Glomerular endothelial cell (primary cell): ENCODE results near the gene IL12RB1. TPM values are rescaled to one million over a fixed set of nuclear protein-coding genes. Genes with fewer than 3 reads are reported as not detected.

Experiments used
- DNase-seq: peaks from one replicate; pipeline ENCODE4 v3.0.0-alpha.2; 2011; ENCODE audit warnings: low read depth, low spot score; ENCODE audit errors: extremely low read depth
- total RNA-seq: library from RNA; depleted of rRNA; stranded (reverse); fragments of >200 nt; gene quantifications from 2 replicates; pipeline ENCODE4 v1.2.3, GENCODE V29; 2015

Gene IL12RB1
- 0.12 and 0.19 TPM in 2 replicates for total RNA-seq

DNA sequence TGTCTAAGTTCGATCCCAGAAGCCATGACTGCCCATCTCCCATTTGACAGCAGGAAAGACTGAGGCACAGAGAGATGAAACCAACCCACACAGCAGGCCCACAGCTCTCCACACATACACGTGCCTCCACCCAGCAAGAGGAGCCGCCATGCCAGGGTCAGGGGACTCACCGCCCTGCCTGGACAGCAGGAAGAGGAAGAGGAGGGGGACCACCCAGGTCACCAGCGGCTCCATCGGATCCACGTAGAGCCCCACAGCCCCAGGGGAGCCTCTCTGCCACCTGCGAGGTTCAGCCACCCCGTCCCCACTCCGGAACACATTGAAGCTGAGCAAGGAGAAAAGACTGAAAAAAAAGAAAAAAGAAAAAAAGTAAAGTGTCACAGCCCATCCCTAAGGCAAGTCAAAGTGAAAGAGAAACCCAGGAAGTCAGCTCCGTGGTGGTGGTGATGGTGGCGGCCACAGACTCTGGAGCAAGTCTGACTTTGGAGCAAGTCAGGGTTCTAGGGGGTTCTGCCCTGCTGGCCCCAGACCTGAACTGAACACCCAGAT is at the start of gene IL12RB1:
IL12RB1 (minus strand) TSS at position 345 of the 549 bp plus-strand sequence; CDS start at position 234, 111 bp downstream.
- no peak for DNase-seq

DNA sequence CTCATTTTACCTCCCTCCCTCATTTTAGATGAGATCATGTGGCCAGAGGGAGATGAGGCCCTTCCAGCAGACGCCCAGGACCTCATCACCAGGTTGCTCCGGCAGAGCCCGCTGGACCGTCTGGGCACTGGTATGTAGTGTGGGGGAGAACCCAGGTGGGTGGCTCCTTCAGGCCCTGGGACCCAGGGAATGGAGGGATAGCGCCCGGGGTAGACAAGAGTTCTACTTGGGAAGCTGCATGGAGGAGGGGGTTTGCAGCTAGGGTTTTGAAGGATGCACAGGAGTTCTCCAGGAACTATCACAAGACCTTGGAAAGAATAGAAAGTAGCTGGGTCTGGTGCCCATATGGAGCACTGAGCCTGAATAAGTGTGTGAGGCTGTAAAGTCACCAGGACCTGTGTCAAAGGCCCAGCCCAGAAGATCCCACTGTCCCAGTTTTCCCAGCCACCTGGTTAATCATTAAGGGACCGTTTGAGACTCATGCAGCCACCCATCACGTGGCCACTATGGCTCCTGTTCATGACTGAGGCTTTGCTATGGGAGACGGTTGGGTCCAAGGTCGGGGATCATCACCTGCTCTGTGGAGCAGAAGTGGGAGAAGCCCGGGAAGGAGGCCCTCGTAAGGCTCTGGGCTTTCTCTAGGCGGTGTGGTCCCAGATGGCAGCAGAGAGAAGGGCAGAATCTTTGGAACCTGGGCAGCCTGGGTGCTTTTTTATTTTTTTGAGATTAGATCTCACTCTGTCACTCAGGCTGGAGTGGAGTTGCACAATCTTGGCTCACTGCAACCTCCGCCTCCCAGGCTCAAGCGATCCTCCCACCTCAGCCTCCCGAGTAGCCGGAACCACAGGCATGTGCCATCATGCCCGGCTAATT is 49.2 kb upstream of the IL12RB1 start:
- no peak for DNase-seq

DNA sequence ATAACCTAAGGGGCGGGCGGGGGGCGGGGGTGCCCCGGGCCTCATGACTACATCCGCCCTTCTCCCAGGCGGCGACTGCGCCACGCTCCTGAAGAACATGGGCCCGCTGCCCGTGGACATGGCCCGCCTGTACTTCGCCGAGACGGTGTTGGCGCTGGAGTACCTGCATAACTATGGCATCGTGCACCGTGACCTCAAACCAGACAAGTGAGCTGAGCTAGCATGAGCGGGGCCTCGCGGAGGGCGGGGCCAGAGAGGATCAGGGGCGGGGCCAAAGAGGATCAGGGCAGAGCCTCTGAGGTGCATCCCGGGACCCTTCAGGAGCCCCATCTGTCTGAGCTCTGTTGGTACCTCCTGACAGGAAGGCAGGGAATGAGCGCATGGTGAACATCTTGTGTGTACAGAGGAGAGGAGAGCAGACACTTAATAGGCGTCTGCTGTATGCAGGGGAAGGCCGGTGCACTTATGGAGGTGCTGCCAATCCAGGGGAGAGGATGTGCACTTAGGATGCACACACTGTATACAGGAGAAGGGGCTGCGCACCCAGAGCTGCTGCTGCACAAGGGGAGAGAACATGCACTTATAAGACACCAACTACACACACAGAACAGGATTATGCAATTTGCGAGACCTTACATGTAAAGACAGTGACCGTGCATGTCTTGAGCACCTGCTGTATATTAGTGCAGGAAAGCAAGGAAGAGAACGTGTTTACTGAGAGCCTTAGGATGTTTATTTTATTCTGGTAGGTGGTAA is 45.3 kb upstream of the IL12RB1 start:
- DNase-seq, result no peak

DNA sequence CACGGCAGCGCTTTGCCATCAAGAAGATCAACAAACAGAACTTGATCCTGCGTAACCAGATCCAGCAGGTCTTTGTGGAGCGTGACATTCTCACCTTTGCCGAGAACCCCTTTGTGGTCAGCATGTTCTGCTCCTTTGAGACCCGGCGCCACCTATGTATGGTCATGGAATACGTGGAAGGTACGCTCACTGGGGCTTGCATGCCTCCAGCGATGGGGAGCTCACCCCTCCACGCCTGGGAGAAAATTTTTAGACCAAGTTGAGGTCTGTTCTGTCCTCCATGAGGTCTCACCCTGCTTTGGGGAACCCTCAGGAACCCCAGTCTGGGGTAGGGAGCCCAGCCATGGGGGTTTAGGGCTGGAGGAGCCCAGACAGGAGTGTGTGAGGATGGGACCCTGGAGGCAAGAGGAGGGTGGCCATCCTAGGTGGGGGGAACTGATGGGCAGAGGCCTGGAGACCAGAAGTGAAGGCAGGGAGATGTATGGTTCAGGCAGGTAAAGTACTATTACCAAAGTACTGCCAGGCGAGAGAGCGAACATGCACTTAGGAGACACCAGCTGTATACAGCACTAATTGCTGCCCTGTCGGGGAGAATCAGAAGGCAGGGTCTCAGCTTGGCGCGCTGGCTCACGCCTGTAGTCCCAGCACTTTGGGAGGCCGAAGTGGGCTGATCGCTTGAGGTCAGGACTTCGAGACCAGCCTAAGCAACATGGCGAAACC is 43.9 kb upstream of the IL12RB1 start:
- DNase-seq, result no peak

DNA sequence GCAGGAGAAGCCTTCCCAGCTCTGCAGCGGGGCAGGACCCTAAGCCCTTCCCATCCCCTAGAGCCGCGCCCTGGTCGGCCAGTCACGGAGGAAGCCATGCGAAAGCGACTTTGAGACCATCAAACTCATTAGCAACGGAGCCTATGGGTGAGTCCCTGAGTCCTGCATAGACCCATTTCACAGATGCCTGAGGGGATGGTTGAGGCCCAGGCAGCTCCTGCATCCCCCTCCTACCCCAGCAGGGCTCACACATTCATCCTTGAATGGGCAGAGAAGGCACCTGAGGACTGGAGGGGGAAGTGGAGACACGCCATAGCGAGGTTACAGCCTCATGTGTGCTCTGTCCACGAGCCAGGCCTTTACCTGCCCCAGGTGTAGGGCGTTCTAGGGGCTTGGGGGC is 42.1 kb upstream of the IL12RB1 start:
- DNase-seq, result no peak

DNA sequence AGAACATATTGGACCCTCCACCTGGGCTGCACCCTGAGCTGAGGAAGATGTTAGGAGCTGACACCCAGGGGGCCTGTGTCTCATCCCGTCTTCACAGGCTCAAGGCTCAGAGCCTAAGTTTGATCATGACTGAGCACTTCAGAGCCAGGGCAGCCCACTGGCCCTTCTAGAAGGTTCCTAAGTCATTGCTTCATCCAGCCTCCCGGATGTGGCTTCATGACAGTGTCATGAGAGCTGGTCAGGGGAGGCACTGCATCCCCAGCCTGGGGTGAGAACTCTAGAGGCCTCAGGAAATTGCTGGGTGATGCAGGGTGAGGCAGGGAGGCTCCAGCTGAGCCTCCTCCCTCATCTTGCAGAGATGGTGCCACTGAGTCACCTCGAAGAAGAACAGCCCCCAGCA is 41.3 kb upstream of the IL12RB1 start:
- DNase-seq, result no peak

DNA sequence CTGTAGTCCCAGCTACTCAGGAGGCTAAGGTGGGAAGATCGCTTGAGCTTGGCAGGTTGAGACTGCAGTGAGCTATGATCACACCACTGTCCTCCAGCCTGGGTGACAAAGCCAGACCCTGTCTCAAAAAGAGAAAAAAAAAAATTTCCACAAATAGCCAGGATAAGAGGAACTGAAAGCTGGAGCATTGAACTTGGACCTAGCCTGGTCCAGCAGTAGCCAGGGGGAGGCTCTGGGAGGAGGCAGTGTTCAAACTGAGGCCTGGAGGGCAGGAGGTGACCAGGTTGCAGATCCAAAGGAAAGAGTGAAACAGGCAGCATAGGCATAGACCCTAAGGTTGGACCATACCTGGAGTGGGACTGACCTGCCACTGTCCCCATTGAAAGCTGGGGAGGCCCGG is 39.4 kb upstream of the IL12RB1 start:
- DNase-seq, result no peak

DNA sequence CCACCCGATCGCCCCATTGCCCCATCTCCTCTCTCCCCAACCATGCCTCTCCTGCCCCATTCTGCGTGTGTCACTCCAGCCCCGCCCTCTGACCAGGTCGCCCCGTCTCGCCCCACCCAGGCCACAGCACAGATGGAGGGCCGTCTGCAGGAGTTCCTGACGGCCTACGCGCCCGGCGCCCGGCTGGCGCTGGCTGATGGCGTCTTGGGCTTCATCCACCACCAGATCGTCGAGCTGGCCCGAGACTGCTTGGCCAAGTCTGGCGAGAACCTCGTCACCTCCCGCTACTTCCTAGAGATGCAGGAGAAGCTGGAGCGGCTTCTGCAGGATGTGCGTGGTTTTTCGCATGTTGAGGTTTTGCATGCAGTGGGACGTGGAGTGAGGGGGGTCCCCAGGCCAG is 37.1 kb upstream of the IL12RB1 start:
- DNase-seq, result no peak

DNA sequence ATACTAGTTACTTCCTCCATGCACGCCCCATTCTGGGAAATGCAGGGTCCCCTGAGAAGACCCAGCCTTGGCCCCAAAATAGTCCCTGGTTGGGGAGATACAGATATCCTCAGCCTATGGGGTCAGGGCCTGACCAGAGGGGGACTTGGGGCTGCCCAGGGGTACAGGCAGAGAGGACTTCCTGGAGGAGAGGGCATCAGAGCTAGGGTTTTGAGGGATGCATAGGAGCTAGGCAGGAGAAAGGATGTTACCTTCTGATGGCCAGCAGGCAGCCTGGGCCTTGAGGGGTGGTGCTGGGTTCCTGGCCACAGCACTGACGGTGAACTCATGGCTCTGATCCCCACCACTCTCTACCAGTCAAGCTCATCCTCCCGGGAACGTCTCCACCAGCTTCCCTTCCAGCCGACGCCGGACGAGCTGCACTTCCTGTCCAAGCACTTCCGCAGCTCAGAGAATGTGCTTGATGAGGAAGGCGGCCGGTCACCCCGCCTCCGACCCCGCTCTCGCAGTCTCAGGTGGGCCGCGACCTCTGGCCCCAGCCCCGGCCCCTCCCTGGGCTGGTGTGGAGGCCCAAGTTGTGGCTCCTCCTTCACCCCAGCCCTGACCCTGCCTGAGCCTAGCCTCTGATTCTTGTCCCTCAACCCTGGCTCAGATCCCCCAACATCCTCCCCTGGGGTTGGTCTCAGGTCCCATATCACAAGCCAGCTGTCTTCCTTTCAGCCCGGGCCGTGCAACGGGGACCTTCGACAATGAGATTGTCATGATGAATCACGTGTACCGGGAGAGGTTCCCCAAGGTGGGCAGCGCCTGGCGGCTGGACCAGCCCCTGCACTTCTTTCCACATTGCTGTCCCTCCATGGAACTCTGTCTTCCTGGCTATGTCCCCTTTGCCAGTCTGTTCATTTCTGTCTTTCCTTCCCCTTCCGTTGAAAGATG is 36.4 kb upstream of the IL12RB1 start:
- no peak for DNase-seq

DNA sequence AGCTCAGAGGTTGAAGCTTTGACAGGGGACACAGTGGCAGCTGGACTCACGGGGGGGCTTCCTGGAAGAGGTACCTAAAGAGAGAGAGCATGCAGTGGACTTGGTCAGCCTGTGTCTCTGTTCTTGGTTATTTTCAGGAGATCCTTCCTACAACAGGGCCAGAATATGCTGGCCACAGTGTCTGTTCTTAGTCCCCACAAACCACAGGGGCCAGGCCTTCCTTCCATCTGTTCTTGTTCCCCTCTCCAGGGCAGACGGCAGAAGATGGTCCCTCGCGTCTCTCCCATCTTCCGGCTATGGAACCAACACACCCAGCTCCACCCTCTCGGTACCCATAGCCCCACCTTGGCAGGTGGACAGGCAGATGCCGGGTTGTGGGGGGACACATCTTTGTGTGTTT is 35.7 kb upstream of the IL12RB1 start:
- DNase-seq, result no peak

DNA sequence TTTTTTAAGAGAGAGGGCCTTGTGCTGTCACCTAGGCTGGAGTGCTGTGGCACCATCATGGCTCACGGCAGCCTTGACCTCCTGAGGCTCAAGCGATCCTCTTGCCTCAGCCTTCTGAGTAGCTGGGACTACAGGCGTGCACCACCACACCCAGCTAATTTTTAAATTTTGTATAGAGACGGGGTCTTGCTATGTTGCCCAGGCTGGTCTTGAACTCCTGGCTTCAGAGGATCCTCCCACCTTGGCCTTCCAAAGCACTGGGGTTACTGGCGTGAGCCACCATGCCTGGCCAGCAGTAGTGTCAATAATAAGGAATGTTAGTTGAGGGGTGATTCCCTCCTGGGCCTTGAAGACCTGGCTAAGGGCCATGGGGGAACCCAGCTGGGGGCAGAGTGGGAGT is 34.4 kb upstream of the IL12RB1 start:
- DNase-seq, result no peak

DNA sequence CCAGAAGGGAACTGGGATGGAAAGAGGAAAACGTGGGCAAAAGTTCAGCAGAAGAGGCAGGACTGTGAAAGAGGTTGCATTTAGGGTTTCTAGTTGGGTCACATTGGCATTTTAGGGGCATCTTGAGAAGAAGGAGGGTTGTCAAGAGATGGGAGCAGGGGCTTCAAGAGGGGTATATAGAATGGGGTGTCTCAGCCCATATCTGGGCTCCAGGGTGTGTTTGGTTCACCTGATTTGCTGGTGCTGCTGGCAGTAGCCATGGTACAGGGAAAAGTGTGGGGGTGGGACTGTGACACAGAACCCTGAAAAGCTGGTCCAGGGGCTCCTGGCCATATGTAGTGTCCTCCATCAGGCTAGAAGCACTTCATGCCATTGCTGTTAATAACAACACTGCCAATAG is 33.4 kb upstream of the IL12RB1 start:
- DNase-seq, result no peak

DNA sequence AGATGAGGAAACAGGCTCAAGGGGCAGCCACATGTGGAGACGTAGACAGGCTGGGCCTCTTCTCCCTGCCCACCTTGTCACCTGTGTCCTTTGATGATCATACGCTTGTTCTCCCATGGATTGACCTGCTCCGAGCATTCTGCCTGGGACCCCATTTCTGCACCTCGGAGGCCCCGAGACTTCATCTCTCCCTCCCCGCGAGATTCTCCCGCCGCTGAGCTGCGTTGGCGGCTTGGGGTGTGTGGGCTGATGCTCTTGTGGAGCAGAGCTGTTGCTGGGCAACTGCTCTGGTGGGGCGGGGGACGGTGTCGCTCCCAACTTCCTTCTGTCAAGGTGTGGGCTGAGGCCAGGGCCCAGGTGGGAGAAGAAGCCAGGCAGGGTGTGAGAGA is 33.0 kb upstream of the IL12RB1 start:
- no peak for DNase-seq

DNA sequence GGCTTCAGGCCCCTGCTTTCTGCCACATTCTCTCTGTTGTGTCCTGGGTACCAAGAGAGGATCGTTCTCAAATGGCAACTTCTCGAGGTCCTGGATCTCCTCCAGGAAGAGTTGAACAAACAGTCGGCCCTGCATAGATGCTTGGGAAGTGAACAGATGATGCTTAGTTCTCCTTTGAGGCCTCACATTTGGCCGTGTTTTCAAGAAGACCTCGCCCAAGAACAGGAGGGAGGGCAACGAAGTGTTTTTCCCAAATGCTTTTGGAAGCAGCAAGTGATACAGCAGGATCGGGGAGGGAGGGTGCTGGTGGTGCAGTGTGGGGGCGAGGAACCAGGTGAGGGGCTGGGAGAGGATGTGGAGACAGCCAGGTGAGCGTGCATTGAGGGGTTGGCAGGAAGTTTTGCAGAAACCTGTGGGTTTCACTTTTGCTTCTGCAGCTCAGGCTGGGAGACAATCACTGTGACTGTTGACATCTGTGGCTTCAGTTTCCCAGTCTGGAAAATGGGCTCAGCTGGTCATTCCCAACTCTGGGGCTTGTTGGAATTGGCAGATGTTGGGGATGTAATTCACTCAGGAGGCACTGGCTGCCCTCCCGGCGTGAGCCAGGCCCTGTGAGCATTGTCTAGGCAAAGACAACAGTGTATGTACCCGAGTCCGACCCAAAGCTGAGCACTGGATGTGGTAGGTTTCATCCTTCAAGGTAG is 32.4 kb upstream of the IL12RB1 start:
- DNase-seq, result no peak

DNA sequence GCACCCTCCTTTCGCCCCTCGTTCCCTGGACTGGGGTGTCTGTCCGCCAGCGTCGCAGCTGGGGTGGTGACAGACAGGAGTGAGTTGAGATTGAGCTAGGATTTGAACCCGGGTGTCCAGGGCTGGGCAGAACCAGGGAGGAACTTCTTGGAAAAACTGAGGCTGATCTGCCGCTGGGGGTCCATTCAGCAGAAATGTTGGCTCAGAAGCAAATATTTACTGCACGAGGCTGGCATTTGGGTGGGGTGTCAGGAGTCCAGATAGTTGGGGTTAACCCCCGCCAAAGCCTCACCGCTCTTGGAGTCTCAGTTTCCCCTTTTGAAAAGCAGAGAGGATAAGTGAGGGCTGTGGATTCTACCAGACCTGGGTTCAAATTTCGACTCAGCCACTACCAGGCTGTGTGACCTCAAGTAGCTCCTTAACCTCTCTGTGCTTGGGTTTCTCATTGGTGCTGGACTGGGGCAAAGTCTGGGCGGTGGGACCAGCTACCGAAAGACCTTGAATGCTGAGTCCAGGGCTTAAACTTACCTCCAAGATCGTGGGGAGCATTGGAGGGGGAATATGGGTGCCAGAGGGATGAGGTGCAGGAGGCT is 31.8 kb upstream of the IL12RB1 start:
- DNase-seq, result no peak

DNA sequence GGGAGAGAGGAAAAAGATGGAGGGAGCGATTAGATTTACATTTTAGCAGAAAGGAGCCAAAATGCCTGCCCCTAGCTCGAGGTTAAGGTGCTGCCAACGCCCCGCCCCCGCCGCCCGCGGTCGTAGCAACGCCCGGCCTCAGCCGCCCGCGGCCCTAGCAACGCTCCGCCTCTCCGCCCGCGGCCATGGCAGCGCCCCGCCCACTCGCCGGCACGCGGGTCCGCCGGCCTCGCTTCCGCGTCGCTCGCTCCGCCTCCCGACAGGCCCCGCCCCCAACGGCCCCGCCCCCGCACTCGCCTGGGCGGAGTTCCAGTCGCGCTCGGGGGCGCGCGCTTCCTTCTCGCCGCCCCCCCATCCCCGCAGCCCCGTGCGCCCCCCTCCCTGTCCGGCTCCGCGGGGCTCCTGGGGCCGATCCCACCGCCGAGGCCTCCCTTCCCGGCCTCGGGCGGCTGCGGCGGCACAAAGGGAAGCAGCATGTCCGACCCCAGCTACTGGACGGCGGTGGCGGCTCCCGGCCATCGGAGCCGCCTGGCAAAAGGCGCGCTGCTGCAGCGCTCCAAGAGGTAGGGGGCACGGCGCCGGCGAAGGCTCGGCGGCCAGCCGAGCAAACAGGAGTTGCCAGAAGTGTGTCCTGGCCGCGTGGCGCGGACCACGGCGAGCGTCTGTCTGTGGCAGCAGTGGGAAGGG is 31.1 kb upstream of the IL12RB1 start:
- DNase-seq, result no peak

DNA sequence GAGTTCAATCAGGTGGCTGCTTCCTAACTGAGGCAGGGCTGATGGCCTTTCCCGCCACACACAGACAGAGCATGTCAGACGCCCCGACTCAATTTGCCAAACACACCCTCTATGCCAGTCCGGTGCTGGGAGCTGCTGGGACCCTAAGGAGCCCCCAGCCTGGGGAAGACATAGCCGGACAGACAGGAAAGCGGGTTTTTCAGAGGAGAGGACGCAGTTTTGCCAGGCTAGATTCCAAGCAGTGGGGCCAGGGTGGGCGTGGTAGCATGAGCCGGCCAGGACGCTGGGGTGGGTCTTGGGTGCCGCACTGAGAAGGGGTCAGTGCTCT is 30.6 kb upstream of the IL12RB1 start:
- DNase-seq, result no peak

DNA sequence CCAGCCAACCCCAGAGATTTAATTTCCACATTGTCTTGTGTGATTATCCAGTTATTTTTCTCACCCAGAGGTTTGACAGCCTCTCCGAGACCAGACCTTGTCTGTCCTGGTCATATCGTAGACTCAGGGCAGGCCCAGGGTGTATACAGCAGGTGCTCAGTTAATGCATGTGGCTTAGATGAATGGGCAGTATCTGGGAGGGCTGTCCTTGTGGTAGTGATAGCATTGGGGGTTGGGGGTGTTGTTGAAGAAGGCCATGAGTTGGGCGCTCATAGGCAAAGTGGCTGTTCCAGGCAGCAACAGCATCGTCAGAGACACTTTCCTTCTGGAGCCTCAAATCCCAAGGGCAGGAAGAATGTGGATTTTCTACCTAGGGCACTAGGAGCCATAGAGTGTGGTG is 27.7 kb upstream of the IL12RB1 start:
- DNase-seq, result no peak

DNA sequence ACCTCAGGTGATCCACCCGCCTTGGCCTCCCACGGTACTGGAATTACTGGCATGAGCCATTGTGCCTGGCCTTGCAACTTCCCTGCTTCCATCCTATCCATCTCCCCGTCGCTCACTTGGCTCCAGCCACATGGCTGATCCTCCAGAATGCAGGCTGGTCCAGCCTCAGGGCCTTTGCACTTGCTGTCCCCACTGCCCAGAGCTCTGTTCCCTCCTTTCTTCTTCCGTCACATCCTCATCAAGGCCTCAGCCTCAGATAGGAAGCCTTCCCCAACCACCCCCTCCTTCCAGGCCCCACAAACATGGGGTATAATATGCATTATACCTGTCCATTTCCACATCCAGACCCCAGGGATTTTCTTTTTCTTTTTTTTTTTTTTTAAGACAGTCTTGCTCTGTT is 27.1 kb upstream of the IL12RB1 start:
- no peak for DNase-seq
